Natural killer cell (primary cell): ENCODE data around the gene HOXA2. TPM values are rescaled to one million over a fixed set of nuclear protein-coding genes. Genes with fewer than 3 reads are reported as not detected.

Source experiments
- ATAC-seq, 3 donors: fragments of 150-1000 bp in 2 of 3; fragments of 200-7000 bp in 1 of 3; cut with Tn5 transposase; 1 replicate in 1 of 3; 2 replicates in 2 of 3; pipeline ENCODE4 v1.10.0; 2021; ENCODE audit warnings: mild to moderate bottlenecking in 2 of 3, moderate library complexity in 2 of 3
- DNase-seq, 2 donors: peaks; one replicate each; pipeline versions ENCODE4 v3.0.0 to v3.0.0-alpha.2; 2013 to 2021; ENCODE audit warnings: mixed read lengths in 1 of 2
- H3K27ac ChIP-seq: one replicate; pipeline ENCODE4 v1.5.1; 2013; ENCODE audit warnings: mild to moderate bottlenecking, low read length
- H3K27me3 ChIP-seq: one replicate; pipeline ENCODE4 v1.6.1; 2013; ENCODE audit warnings: low read length; ENCODE audit not compliant: control insufficient read depth, insufficient read depth
- H3K36me3 ChIP-seq: one replicate; pipeline ENCODE4 v1.6.1; 2013; ENCODE audit warnings: low read length; ENCODE audit not compliant: control insufficient read depth, insufficient read depth
- H3K4me1 ChIP-seq: one replicate; pipeline ENCODE4 v1.6.1; 2013; ENCODE audit warnings: low read length; ENCODE audit not compliant: control insufficient read depth, insufficient read depth
- H3K4me3 ChIP-seq: one replicate; pipeline ENCODE4 v1.5.1; 2013; ENCODE audit warnings: low read length
- H3K9me3 ChIP-seq: one replicate; pipeline ENCODE4 v1.6.1; 2013; ENCODE audit warnings: low read length; ENCODE audit not compliant: control insufficient read depth, insufficient read depth
- H3K27ac Mint-ChIP-seq, 2 donors: one replicate each; pipeline ENCODE4 v1.8.0; 2022; ENCODE audit warnings: mild to moderate bottlenecking in 2 of 2, mixed read lengths in 2 of 2, moderate library complexity in 1 of 2
- H3K27me3 Mint-ChIP-seq, 2 donors: one replicate each; pipeline ENCODE4 v1.8.0; 2022; ENCODE audit warnings: low read depth in 2 of 2, mixed read lengths in 2 of 2
- H3K36me3 Mint-ChIP-seq: one replicate; pipeline ENCODE4 v1.8.0; 2022; ENCODE audit warnings: mixed read lengths
- H3K4me1 Mint-ChIP-seq, 2 donors: one replicate each; pipeline ENCODE4 v1.8.0; 2022; ENCODE audit warnings: mixed read lengths in 2 of 2
- H3K4me3 Mint-ChIP-seq: one replicate; pipeline ENCODE4 v1.8.0; 2022; ENCODE audit warnings: mild to moderate bottlenecking, moderate library complexity, mixed read lengths
- H3K9me3 Mint-ChIP-seq, 2 donors: one replicate each; pipeline ENCODE4 v1.8.0; 2022; ENCODE audit warnings: mixed read lengths in 2 of 2
- CTCF ChIP-seq: fragments of 200-600 bp; IDR thresholded peaks from one replicate; pipeline ENCODE4 v1.8.0; 2022; ENCODE audit warnings: antibody characterized with exemption
- WGBS: methylation state at CpG from one replicate; pipeline ENCODE4 v1.1.7; 2013; ENCODE audit warnings: missing lambda C conversion rate; ENCODE audit not compliant: insufficient coverage; 5-methylcytosine and 5-hydroxymethylcytosine counted together
- intact Hi-C: fragments of 100-400 bp; cut with micrococcal nuclease; formaldehyde crosslinking; loops from one replicate; pipeline ENCODE4 v1.14.2; 2022
- total RNA-seq, 4 donors: library from RNA; stranded (reverse); fragments of 120-200 nt in 1 of 4; gene quantifications; one replicate each; pipeline versions ENCODE4 v1.2.3 to v1.2.4, GENCODE V29; 2013 to 2022

The HOXA2 gene
- total RNA-seq, 3 donors from 2014 or later (not counting 1 experiment from before 2014, with no cell fraction given), result not detected

- H3K36me3 Mint-ChIP-seq, result no peaks in the 10 kb centered on the region
- no peaks in the 10 kb centered on the region for H3K27me3 ChIP-seq
- ATAC-seq (no peak), DNase-seq (no peak)
- no peaks in the 10 kb centered on the region for H3K4me1 ChIP-seq
- H3K4me3 Mint-ChIP-seq, result no peak overlapping the region
- H3K27me3 Mint-ChIP-seq, result peaks cover 11 to 17% of the 10 kb centered on the region in 2 donors
- H3K4me3 ChIP-seq, result no peak overlapping the region
- no peak overlapping the region for H3K27ac ChIP-seq
- no peak overlapping the region for H3K27ac Mint-ChIP-seq
- H3K9me3 Mint-ChIP-seq, result no peaks in the 10 kb centered on the region
- WGBS, result 96% methylated on average over 7 of the region's 7 CpGs
- no peaks in the 10 kb centered on the region for H3K4me1 Mint-ChIP-seq
- intact Hi-C loops, result no loop called here
- no peaks in the 10 kb centered on the region for H3K9me3 ChIP-seq
- no peaks in the 10 kb centered on the region for H3K36me3 ChIP-seq
- TF ChIP-seq CTCF, result no peak
These were observed 19.2 kb upstream of the HOXA2 start for GRCh38 chr7:27121684-27122076.

GRCh38 chr7:27119412-27119911 lies 17.0 kb upstream of the HOXA2 start:
- DNase-seq (no peak), ATAC-seq (no peak)
- Mint-ChIP-seq H3K9me3 (no peaks in the 10 kb centered on the region), H3K4me3 (no peak overlapping the region), H3K27ac (no peak overlapping the region), H3K36me3 (no peaks in the 10 kb centered on the region), H3K27me3 (peaks cover 0 to 9% of the 10 kb centered on the region in 2 donors), H3K4me1 (no peaks in the 10 kb centered on the region)
- Histone ChIP-seq H3K4me1 (no peaks in the 10 kb centered on the region), H3K27ac (no peak overlapping the region), H3K27me3 (no peaks in the 10 kb centered on the region), H3K4me3 (no peak overlapping the region), H3K36me3 (no peaks in the 10 kb centered on the region), H3K9me3 (no peaks in the 10 kb centered on the region)
- 70% methylated on average over 1 of the region's 1 CpG for WGBS
- no peak for TF ChIP-seq CTCF
- intact Hi-C loops, result no loop called here

GRCh38 chr7:27118580-27118979 lies 16.1 kb upstream of the HOXA2 start:
- H3K36me3 ChIP-seq, result no peaks in the 10 kb centered on the region
- H3K27ac Mint-ChIP-seq, result no peak overlapping the region
- H3K27ac ChIP-seq, result no peak overlapping the region
- H3K36me3 Mint-ChIP-seq, result no peaks in the 10 kb centered on the region
- no peaks in the 10 kb centered on the region for H3K9me3 Mint-ChIP-seq
- no peaks in the 10 kb centered on the region for H3K4me1 ChIP-seq
- H3K27me3 Mint-ChIP-seq, result peaks cover 0 to 4% of the 10 kb centered on the region in 2 donors
- intact Hi-C loops, result no loop called here
- no peaks in the 10 kb centered on the region for H3K4me1 Mint-ChIP-seq
- no peak overlapping the region for H3K4me3 ChIP-seq
- no peak for DNase-seq
- no peak overlapping the region for H3K4me3 Mint-ChIP-seq
- H3K9me3 ChIP-seq, result no peaks in the 10 kb centered on the region
- ATAC-seq, result no peak
- 87% methylated on average over 2 of the region's 3 CpGs for WGBS
- no peaks in the 10 kb centered on the region for H3K27me3 ChIP-seq
- no peak for TF ChIP-seq CTCF

GRCh38 chr7:27117887-27118491 lies 15.5 kb upstream of the HOXA2 start:
- Mint-ChIP-seq H3K4me1 (no peaks in the 10 kb centered on the region), H3K9me3 (no peaks in the 10 kb centered on the region), H3K27me3 (peaks cover 0 to 4% of the 10 kb centered on the region in 2 donors), H3K27ac (no peak overlapping the region), H3K36me3 (no peaks in the 10 kb centered on the region), H3K4me3 (no peak overlapping the region)
- no peak for TF ChIP-seq CTCF
- 91% methylated on average over 19 of the region's 19 CpGs for WGBS
- H3K27ac ChIP-seq, result no peak overlapping the region
- no peak overlapping the region for H3K4me3 ChIP-seq
- DNase-seq (no peak), ATAC-seq (no peak)
- no peaks in the 10 kb centered on the region for H3K36me3 ChIP-seq
- no peaks in the 10 kb centered on the region for H3K4me1 ChIP-seq
- intact Hi-C loops, result no loop called here
- no peaks in the 10 kb centered on the region for H3K27me3 ChIP-seq
- H3K9me3 ChIP-seq, result no peaks in the 10 kb centered on the region
